Measurements from ENCODE around the gene RARG.

- TF ChIP-seq CTCF (conservative IDR thresholded peaks at IDR 0.05; ENCODE audit: low read depth, low read length) (no peak), RAD21 (IDR thresholded peaks at IDR 0.05; ENCODE audit: low read length) (no peak), POLR2A (IDR thresholded peaks at IDR 0.05; ENCODE audit: low read depth, low read length) (no peak), MAZ (IDR thresholded peaks at IDR 0.05; ENCODE audit: borderline replicate concordance, low read depth, low read length) (no peak), SMC3 (IDR thresholded peaks at IDR 0.05; ENCODE audit: low read depth, low read length) (no peak), FOS (IDR thresholded peaks at IDR 0.05; ENCODE audit: low read depth, low read length) (no peak)
Measured at GRCh38 chr12:53259891-53260290, 27.9 kb upstream of the RARG start.
